ENCODE measurements around the gene YPEL3.

The YPEL3 gene

GRCh38 chr16:30090610-30091331, 5.2 kb downstream of the YPEL3 start:
- DNase-seq (ENCODE audit: low read depth in 2 of 2), result no peak

GRCh38 chr16:30088832-30089624, 7.0 kb downstream of the YPEL3 start:
- no peak for DNase-seq (ENCODE audit: low read depth in 2 of 2)

DNA sequence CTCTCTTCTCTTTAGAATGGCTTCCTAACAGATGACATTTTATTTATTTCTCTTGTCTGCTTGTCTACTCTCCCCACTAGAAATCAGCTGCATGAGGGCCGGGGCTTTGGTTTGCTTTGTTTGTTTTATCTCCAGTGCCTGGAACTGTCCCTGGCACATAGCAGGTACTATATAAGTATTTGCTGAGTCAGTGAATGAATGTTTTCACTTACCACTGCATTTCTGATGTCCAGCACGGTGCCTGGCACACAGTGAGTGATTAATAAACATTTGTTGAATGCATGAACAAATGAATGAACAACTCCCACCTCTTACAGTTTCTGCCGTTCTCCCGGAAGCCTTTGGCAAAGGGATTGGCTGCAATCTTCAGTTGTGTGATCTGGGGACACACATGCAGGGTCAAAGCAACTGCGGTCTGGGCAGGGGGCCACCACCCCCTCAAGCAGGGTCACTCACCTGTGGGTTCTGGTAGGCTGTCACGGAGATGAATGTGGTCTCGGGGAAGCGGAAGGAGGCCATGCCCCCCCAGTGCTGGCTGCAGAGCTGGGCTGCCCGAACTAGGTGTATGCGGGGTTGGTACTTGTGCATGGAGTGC, 7.7 kb downstream of the YPEL3 start:
- DNase-seq (ENCODE audit: low read depth in 2 of 2), result no peak

GRCh38 chr16:30087181-30087898, 8.7 kb downstream of the YPEL3 start:
- no peak for DNase-seq (ENCODE audit: low read depth in 2 of 2)

GRCh38 chr16:30086291-30087140, 9.5 kb downstream of the YPEL3 start:
- no peak for DNase-seq (ENCODE audit: low read depth in 2 of 2)

- DNase-seq (ENCODE audit: low read depth in 2 of 2), result no peak
These were observed 10.2 kb downstream of the YPEL3 start for GRCh38 chr16:30085820-30086219.

DNA sequence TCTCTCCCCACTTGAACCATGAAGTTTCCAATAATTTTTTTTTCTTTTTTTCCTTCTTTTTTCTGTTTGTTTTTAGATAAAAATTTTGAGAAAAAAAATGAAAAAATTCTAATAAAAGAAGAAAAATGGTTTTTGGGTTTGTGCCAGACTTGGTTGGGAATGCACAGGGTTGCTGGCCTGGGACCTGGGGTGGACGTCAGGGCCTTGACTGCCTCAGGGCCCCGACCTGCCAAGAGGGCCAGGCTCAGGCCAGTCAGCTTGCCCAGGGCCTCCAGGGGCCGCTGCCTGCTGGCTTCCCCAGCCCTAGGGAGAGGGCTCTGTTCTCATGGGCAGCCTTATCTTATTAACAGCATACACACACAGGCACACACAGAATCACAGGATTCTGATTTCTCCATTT, 10.8 kb downstream of the YPEL3 start:
- DNase-seq (ENCODE audit: low read depth in 2 of 2), result no peak

DNA sequence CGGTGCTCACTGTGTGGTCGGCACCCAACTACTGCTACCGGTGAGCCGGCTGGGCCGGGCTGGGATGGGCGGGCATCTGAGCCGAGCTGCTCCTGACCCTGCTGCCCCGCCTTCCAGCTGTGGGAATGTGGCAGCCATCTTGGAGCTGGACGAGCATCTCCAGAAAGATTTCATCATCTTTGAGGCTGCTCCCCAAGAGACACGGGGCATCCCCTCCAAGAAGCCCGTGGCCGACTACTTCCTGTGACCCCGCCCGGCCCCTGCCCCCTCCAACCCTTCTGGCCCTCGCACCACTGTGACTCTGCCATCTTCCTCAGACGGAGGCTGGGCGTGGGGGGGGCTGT, 11.2 kb downstream of the YPEL3 start:
- DNase-seq (ENCODE audit: low read depth in 2 of 2), result no peak

DNA sequence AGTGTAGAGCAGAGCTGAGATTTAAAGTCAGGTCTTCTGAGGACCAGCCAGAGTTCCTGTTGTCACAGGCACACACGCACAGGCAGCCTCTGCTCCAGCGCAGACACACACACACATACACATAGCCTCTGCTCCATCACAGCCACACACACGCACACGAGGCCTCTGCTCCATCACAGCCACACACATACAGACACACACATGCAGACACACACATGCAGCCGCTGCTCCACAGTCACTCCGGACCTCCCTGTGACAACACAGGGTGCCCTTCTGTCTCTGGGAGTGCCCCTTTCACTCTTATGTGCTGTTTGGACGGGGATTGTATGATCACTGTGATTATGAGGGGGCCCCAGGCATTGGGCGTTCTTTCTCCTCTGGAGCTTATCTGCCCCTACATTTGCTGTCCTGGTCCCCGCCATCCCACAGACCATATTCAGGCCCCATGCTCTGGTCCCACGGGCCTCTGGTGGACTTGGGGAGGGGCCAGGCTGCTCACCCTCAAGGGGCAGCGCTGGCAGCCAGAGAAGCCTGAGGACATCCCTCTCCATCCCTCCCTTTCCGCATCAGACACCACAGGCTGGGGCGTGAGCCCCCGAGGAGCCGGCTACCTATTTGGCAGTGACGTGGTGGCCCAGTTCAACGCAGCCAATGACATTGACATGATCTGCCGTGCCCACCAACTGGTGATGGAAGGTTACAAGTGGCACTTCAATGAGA, 11.8 kb downstream of the YPEL3 start:
- no peak for DNase-seq (ENCODE audit: low read depth in 2 of 2)

DNA sequence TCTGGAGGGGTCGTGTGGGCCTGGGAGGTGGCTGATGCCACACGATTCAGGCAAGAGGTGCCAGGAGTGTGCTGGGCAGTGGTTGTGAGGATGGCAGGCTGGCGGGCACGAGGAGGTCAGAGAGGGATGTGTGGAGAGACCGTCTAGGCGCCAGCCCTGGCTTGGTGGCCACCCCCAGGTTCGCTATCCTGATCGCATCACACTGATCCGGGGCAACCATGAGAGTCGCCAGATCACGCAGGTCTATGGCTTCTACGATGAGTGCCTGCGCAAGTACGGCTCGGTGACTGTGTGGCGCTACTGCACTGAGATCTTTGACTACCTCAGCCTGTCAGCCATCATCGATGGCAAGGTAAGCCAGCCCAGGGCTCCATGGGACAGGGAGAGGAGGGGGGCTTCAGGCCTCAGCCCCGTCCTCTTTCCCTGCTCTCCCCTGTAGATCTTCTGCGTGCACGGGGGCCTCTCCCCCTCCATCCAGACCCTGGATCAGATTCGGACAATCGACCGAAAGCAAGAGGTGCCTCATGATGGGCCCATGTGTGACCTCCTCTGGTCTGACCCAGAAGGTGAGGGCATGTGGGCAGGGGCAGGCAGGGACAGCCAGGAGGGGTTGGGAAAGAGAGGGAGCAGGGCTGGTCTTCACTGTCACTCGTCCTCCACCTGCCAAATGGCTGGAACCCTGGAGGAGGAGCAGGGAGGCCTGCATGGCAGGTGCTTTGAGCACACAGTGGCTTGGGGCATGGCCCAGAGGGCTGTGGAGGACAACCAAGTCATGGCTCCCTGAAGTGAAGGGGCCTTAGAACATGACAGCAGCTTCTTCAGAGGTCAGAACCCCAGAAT, 12.6 kb downstream of the YPEL3 start:
- no peak for DNase-seq (ENCODE audit: low read depth in 2 of 2)

DNA sequence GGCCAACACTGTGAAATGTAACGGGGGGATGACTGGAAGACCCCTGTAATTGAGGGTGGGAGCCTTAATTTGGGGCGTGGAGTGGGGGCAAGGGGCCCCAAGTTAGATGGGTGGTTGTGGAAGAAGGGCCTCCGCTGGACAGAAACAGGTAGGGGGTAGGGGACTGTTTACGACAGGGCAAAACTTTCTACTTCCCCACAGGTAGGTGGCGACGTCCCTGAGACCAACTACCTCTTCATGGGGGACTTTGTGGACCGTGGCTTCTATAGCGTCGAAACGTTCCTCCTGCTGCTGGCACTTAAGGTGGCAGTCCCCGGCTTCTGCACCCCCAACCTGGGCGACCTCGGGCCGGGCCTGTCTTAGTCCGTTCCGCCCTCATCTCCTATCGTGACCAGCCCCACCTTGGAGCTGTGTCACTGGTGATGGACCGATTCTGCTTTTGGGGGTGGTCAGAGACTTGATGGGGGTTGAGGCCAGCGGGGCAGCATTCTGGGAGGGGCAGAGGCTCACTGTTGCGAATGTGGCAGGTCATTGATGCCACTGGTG, 13.4 kb downstream of the YPEL3 start:
- DNase-seq (ENCODE audit: low read depth in 2 of 2), result no peak

GRCh38 chr16:30079480-30079879, 16.5 kb downstream of the YPEL3 start:
- DNase-seq (ENCODE audit: low read depth in 2 of 2), result no peak

- no peak for DNase-seq (ENCODE audit: low read depth in 2 of 2)
These were observed 17.3 kb downstream of the YPEL3 start for GRCh38 chr16:30078744-30079143.

- DNase-seq (ENCODE audit: low read depth in 2 of 2), result no peak
These were observed 18.4 kb downstream of the YPEL3 start for GRCh38 chr16:30077656-30078055.

DNA sequence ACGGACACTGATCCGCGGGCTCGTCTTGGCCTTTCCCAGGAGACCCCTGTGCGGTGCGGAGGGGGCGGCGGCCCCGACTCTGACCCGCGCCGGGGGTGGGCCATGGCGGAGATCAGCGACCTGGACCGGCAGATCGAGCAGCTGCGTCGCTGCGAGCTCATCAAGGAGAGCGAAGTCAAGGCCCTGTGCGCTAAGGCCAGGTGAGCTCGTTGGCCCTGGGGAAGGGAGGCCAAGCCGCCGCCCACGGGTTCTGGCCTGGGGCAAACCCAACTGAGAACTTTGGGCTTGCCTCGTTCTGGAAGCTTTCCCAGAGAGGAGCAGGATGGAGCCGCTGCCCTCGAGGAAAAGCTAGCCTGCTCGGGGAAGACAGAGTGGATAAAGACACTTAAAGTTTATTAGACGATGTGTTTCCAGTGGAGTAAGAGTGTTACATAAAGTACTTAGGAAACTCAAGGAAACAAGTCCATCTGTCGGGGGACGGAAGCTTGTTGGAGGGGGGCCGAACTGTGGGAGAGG, 19.7 kb downstream of the YPEL3 start:
- DNase-seq (ENCODE audit: low read depth in 2 of 2), result no peak

DNA sequence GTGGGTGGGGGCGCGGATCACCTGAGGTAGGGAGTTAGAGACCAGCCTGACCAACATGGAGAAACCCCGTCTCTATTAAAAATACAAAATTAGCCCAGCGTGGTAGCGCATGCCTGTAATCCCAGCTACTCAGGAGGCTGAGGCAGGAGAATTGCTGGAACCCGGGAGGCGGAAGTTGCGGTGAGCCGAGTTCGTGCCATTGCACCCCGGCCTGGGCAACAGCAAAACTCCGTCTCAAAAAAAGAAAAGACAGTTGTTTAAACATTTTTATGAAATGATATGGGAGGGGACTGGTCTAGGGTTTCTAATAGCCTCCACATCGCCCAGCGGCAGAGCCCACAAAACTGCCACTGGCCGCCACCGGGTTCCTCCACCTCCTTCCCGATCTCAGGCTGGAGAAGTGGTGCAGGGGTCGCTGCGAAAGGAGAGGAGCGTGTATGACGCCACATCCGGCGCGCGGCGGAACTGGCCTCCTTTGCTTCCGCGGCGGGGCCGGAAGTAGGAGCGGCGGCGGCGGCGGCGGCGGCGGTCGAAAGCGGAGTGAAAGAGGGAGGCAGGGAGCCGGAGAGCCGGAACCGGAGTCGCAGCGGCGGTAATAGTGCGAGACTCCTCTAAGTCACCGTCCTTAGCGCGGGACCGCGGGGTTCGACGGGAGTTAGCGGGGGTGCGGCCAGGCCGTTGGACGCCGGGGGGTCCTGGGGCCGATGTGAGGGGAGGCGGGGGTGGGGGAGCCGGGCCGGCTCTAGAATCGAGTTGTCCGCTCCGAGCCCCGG, 20.3 kb downstream of the YPEL3 start, which contains the start of gene PPP4C:
PPP4C (plus strand) TSS at position 492 of the 773 bp plus-strand sequence. CDS start 384 bp downstream, outside the sequence.
- DNase-seq (ENCODE audit: low read depth in 2 of 2), result peak; percentile 85 to 86

DNA sequence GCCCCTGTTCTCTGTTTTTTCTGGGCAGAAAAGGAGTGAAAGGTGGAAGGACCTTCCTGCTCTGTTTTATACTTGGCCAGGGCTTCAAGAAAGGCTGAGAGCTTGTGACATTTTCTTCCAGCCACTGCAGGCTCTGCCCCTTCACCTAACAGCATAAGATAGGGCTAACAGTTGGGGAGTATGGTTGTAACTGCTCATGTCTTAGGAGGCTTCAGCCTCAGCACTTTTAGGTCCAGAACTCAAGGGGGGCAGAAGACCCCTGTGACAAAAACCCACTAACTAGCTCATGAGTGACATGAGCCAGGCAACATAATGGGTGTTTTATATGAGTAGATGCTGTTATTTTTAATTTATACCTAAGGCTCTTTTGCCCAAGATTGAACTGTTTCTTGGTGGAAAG, 25.5 kb downstream of the YPEL3 start:
- no peak for DNase-seq (ENCODE audit: low read depth in 2 of 2)
